Upper lobe of right lung (tissue), 1 donor: ENCODE results near the gene OXGR1. TPM values are rescaled to one million over a fixed set of nuclear protein-coding genes. Genes with fewer than 3 reads are reported as not detected.

ENCODE experiments used
- ATAC-seq: fragments of 200-7000 bp; cut with Tn5 transposase; one replicate; pipeline ENCODE4 v1.9.1; 2020; ENCODE audit warnings: mild to moderate bottlenecking, moderate library complexity
- DNase-seq: peaks from one replicate; pipeline ENCODE4 v3.0.0-alpha.2; 2020
- H3K27ac ChIP-seq: fragments of 200-600 bp; one replicate; pipeline ENCODE4 v1.8.0; 2022
- H3K27me3 ChIP-seq: fragments of 200-600 bp; one replicate; pipeline ENCODE4 v1.8.0; 2022; ENCODE audit warnings: mild to moderate bottlenecking
- H3K36me3 ChIP-seq: fragments of 200-600 bp; one replicate; pipeline ENCODE4 v1.8.0; 2022
- H3K4me1 ChIP-seq: fragments of 200-600 bp; one replicate; pipeline ENCODE4 v1.8.0; 2022
- H3K4me3 ChIP-seq: fragments of 200-600 bp; one replicate; pipeline ENCODE4 v1.8.0; 2022; ENCODE audit warnings: mild to moderate bottlenecking
- H3K9me3 ChIP-seq: fragments of 200-600 bp; one replicate; pipeline ENCODE4 v1.8.0; 2022
- intact Hi-C: fragments of 100-400 bp; cut with DNase I; formaldehyde crosslinking; loops from one replicate; pipeline ENCODE4 v1.11.0; 2022
- total RNA-seq: library from RNA; stranded (reverse); fragmentation: NEBNext Ultra II Directional; extraction: Animal tissue kit (Norgen Biotek cat#: 25700); gene quantifications from one replicate; pipeline ENCODE4 v1.2.1, GENCODE V29; 2021
- TF ChIP-seq, protein P1 (sequence below): fragments of 200-600 bp; IDR thresholded peaks from one replicate; pipeline ENCODE4 v1.8.0; 2022; ENCODE audit warnings: antibody characterized with exemption
- donor health status: DM: no; HTN: yes; CAD: no; lungs with severe emphysema.

Gene OXGR1
- total RNA-seq, 1 donor from 2014 or later = 0.55 TPM

- H3K9me3 ChIP-seq = no peaks in the 10 kb centered on the region
- no peak overlapping the region for H3K27ac ChIP-seq
- peak; percentile 19 for ATAC-seq
- DNase-seq = no peak
- no peaks in the 10 kb centered on the region for H3K27me3 ChIP-seq
- no peak overlapping the region for H3K4me3 ChIP-seq
- no peaks in the 10 kb centered on the region for H3K36me3 ChIP-seq
- intact Hi-C loops = no loop called here
- TF ChIP-seq, protein P1, sequence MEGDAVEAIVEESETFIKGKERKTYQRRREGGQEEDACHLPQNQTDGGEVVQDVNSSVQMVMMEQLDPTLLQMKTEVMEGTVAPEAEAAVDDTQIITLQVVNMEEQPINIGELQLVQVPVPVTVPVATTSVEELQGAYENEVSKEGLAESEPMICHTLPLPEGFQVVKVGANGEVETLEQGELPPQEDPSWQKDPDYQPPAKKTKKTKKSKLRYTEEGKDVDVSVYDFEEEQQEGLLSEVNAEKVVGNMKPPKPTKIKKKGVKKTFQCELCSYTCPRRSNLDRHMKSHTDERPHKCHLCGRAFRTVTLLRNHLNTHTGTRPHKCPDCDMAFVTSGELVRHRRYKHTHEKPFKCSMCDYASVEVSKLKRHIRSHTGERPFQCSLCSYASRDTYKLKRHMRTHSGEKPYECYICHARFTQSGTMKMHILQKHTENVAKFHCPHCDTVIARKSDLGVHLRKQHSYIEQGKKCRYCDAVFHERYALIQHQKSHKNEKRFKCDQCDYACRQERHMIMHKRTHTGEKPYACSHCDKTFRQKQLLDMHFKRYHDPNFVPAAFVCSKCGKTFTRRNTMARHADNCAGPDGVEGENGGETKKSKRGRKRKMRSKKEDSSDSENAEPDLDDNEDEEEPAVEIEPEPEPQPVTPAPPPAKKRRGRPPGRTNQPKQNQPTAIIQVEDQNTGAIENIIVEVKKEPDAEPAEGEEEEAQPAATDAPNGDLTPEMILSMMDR = peak; percentile 76
- no peaks in the 10 kb centered on the region for H3K4me1 ChIP-seq
Observed at GRCh38 chr13:96958286-96958891, 35.9 kb downstream of the OXGR1 start.

GRCh38 chr13:96952595-96952994 is 41.7 kb downstream of the OXGR1 start:
- DNase-seq (no peak), ATAC-seq (no peak)
- H3K27ac ChIP-seq = no peak overlapping the region
- TF ChIP-seq, protein P1 = no peak
- intact Hi-C loops = no loop called here
- no peaks in the 10 kb centered on the region for H3K36me3 ChIP-seq
- H3K27me3 ChIP-seq = no peaks in the 10 kb centered on the region
- no peak overlapping the region for H3K4me3 ChIP-seq
- no peaks in the 10 kb centered on the region for H3K9me3 ChIP-seq
- no peaks in the 10 kb centered on the region for H3K4me1 ChIP-seq

GRCh38 chr13:96948127-96948526 is 46.1 kb downstream of the OXGR1 start:
- Histone ChIP-seq H3K4me3 (no peak overlapping the region), H3K36me3 (no peaks in the 10 kb centered on the region), H3K27ac (no peak overlapping the region), H3K27me3 (no peaks in the 10 kb centered on the region), H3K4me1 (no peaks in the 10 kb centered on the region), H3K9me3 (no peaks in the 10 kb centered on the region)
- TF ChIP-seq, protein P1 = no peak
- intact Hi-C loops = no loop called here
- DNase-seq = no peak
- no peak for ATAC-seq

DNA sequence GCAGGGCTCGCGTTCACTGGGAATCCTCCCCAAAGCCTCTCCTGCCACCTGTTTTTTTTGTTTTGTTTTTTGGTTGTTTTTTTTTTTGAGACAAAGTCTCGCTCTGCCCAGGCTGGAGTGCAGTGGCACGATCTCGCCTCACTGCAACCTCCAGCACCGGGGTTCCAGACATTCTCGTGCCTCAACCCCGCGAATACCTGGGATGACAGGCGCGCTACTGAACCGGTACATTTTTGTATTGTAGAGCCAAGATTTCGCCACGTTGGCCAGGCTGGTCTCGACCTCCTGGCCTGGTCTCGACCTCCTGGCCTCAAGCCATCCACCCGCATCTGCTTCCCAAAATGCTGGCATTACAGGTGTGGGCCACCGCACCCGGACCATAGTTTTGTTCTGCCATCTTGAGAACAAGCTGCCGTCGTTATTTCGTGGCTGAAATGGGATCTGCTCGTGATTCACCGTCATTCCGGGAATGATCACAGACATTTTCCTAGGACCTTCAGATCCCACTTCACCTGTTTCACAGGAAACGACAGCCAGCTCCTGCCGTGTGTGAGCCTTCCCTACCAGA is 46.8 kb downstream of the OXGR1 start:
- Histone ChIP-seq H3K36me3 (no peaks in the 10 kb centered on the region), H3K27me3 (no peaks in the 10 kb centered on the region), H3K4me3 (no peak overlapping the region), H3K9me3 (no peaks in the 10 kb centered on the region), H3K4me1 (no peaks in the 10 kb centered on the region), H3K27ac (no peak overlapping the region)
- TF ChIP-seq, protein P1 = no peak
- ATAC-seq (no peak), DNase-seq (no peak)
- intact Hi-C loops = no loop called here

- DNase-seq (no peak), ATAC-seq (no peak)
Observed at GRCh38 chr13:96946709-96947311, 47.5 kb downstream of the OXGR1 start.

More at GRCh38 chr13:96946709-96947311, 47.5 kb downstream of the OXGR1 start:
- Histone ChIP-seq H3K4me1 (no peaks in the 10 kb centered on the region), H3K4me3 (no peak overlapping the region), H3K9me3 (no peaks in the 10 kb centered on the region), H3K27me3 (no peaks in the 10 kb centered on the region), H3K27ac (no peak overlapping the region), H3K36me3 (no peaks in the 10 kb centered on the region)
- intact Hi-C loops = no loop called here
- TF ChIP-seq, protein P1 = no peak
